Brain pericyte (primary cell): Measurements from ENCODE around the gene VARS1.
"Not testable (repeated sequence)": the region's sequence is repeated elsewhere in the genome, so short reads cannot be mapped to it uniquely, and the experiment has no call there.

Experiments used
- DNase-seq: peaks from one replicate; pipeline ENCODE4 v3.0.0-alpha.2; 2012; ENCODE audit warnings: low read depth, low spot score

VARS1 gene

GRCh38 chr6:31822036-31822821 lies 26.7 kb upstream of the VARS1 start:
- no peak for DNase-seq

- no peak for DNase-seq
Observed at GRCh38 chr6:31821301-31822035, 25.9 kb upstream of the VARS1 start.

- not testable (repeated sequence) for DNase-seq
Observed at GRCh38 chr6:31820399-31820798, 24.8 kb upstream of the VARS1 start.

- DNase-seq, result no peak
Observed at GRCh38 chr6:31819871-31820299, 24.3 kb upstream of the VARS1 start.

GRCh38 chr6:31817929-31818511 lies 22.5 kb upstream of the VARS1 start:
- not testable (repeated sequence) for DNase-seq

GRCh38 chr6:31817133-31817928 lies 21.8 kb upstream of the VARS1 start:
- not testable (repeated sequence) for DNase-seq

GRCh38 chr6:31815025-31815838 lies 19.7 kb upstream of the VARS1 start, which contains the start of the genes HSPA1A and HSPA1L:
Gene HSPA1A (plus strand): TSS chr6:31815543. CDS start chr6:31815757, 214 bp downstream.
Gene HSPA1L (minus strand): TSS chr6:31815283. CDS start chr6:31811972, 3,311 bp downstream.
- peak; percentile 79 for DNase-seq

- peak; percentile 79 for DNase-seq
Observed at GRCh38 chr6:31814677-31815024, 19.1 kb upstream of the VARS1 start.

- no peak for DNase-seq
Observed at GRCh38 chr6:31813465-31813849, 17.9 kb upstream of the VARS1 start.

- no peak for DNase-seq
Observed at GRCh38 chr6:31811645-31812044, 16.1 kb upstream of the VARS1 start.

GRCh38 chr6:31808599-31808998 lies 13.0 kb upstream of the VARS1 start:
- DNase-seq, result not testable (repeated sequence)

- peak; percentile 87 for DNase-seq
Observed at GRCh38 chr6:31806470-31807272, 11.1 kb upstream of the VARS1 start, which contains the start of gene LSM2. Gene LSM2 (minus strand): TSS chr6:31806966. CDS start chr6:31806757, 209 bp downstream.

GRCh38 chr6:31805939-31806469 lies 10.5 kb upstream of the VARS1 start:
- DNase-seq, result no peak

GRCh38 chr6:31801031-31801927 lies 5.7 kb upstream of the VARS1 start:
- DNase-seq, result not testable (repeated sequence)

- no peak for DNase-seq
Observed at GRCh38 chr6:31799781-31800180, 4.2 kb upstream of the VARS1 start.

- DNase-seq, result no peak
Observed at GRCh38 chr6:31797588-31797987, 2.0 kb upstream of the VARS1 start.

- no peak for DNase-seq
Observed at GRCh38 chr6:31796993-31797385, 1.4 kb upstream of the VARS1 start.

- no peak for DNase-seq
Observed at GRCh38 chr6:31794866-31795615, 511 bp downstream of the VARS1 start.
